Endothelial cell of umbilical vein (primary cell): ENCODE results near the gene SLC35B2. TPM values are rescaled to one million over a fixed set of nuclear protein-coding genes. Genes with fewer than 3 reads are reported as not detected.

Experiments
- BruUV-seq: library from RNA; stranded (reverse); fragments of 400-500 nt; replicated peaks from 2 replicates; lab custom pipeline; 2021; lab: Mats Ljungman, UMichigan
- CTCF ChIA-PET: fragments of 300-600, 350-600 bp; sonication (Branson Sonifier 250); formaldehyde crosslinking; loops from one replicate; lab custom pipeline; 2021; ENCODE audit warnings: antibody characterized with exemption, inconsistent platforms; lab: Charles Lee
- POLR2A ChIA-PET: fragments of 300-600, 350-600 bp; sonication (Branson Sonifier 250); formaldehyde crosslinking; loops from one replicate; lab custom pipeline; 2021; ENCODE audit warnings: antibody characterized with exemption, inconsistent platforms; lab: Charles Lee
- DNase-seq: peaks from one replicate; pipeline ENCODE4 v3.0.0-alpha.2; 2011; ENCODE audit warnings: low read depth, low spot score
- FAIRE-seq: peaks from 2 replicates; lab custom pipeline; 2011; peaks lifted over from hg19 to GRCh38; lab: Jason Lieb, UNC
- H2AFZ ChIP-seq: 2 replicates; pipeline ENCODE4 v1.6.0; 2012; ENCODE audit warnings: low read depth, low read length, control low read depth, inconsistent platforms
- H3K27ac ChIP-seq: 2 replicates; pipeline ENCODE4 v1.5.1; 2011; ENCODE audit warnings: low read depth, mild to moderate bottlenecking, control low read depth, low read length, moderate library complexity; ENCODE audit not compliant: insufficient read depth
- H3K27me3 ChIP-seq, 2 experiments: 2 replicates each; pipeline versions ENCODE4 v1.6.0 to v1.6.1; 2011; ENCODE audit warnings: low read length in 2 of 2, mixed read lengths in 1 of 2; ENCODE audit not compliant: control insufficient read depth in 2 of 2, insufficient read depth in 2 of 2
- H3K36me3 ChIP-seq, 2 experiments: 2 replicates in 1 of 2; 3 replicates in 1 of 2; pipeline ENCODE4 v1.5.1; 2011; ENCODE audit warnings: low read length in 2 of 2, mild to moderate bottlenecking in 1 of 2, moderate library complexity in 1 of 2; ENCODE audit not compliant: control insufficient read depth in 2 of 2, insufficient read depth in 2 of 2; ENCODE audit errors: extremely low read depth in 1 of 2
- H3K4me1 ChIP-seq: 3 replicates; pipeline ENCODE4 v1.5.1; 2011; ENCODE audit warnings: mild to moderate bottlenecking, low read length; ENCODE audit not compliant: control insufficient read depth, insufficient read depth; ENCODE audit errors: extremely low read depth
- H3K4me2 ChIP-seq: 2 replicates; pipeline ENCODE4 v1.6.1; 2011; ENCODE audit warnings: low read length, control low read depth, mixed read lengths; ENCODE audit not compliant: insufficient read depth
- H3K4me3 ChIP-seq, 3 experiments: fragments of 200-600 bp in 1 of 3; sonication (generic), shearing (Covaris generic) in 1 of 3; replicated peaks in 1 of 3; 2 replicates each; pipeline ENCODE4 v1.5.1; 2011 to 2016; ENCODE audit warnings: control low read depth in 3 of 3, low read length in 3 of 3, mild to moderate bottlenecking in 2 of 3, inconsistent platforms in 1 of 3, low read depth in 1 of 3, moderate library complexity in 1 of 3; ENCODE audit not compliant: insufficient read depth in 1 of 3
- H3K79me2 ChIP-seq: 2 replicates; pipeline ENCODE4 v1.6.0; 2012; ENCODE audit warnings: low read length, inconsistent platforms; ENCODE audit not compliant: control insufficient read depth, insufficient read depth
- H3K9ac ChIP-seq: replicated peaks from 2 replicates; pipeline ENCODE3; 2011; ENCODE audit warnings: low read length, control low read depth; ENCODE audit not compliant: insufficient read depth; ENCODE audit errors: extremely low read depth
- H3K9me1 ChIP-seq: replicated peaks from 3 replicates; pipeline ENCODE4 v1.6.0; 2011; ENCODE audit warnings: mild to moderate bottlenecking, low read length; ENCODE audit not compliant: control insufficient read depth, insufficient read depth; ENCODE audit errors: extremely low read depth
- H3K9me3 ChIP-seq: replicated peaks from 2 replicates; pipeline ENCODE4 v1.5.1; 2012; ENCODE audit warnings: low read length, inconsistent platforms; ENCODE audit not compliant: control insufficient read depth, insufficient read depth
- H4K20me1 ChIP-seq: replicated peaks from 2 replicates; pipeline ENCODE3; 2011; ENCODE audit warnings: mild to moderate bottlenecking, low read length; ENCODE audit not compliant: control insufficient read depth, insufficient read depth; ENCODE audit errors: extremely low read depth
- EZH2 ChIP-seq: IDR thresholded peaks from 2 replicates; pipeline ENCODE4 v1.6.1; 2012; ENCODE audit warnings: borderline replicate concordance, low read depth, mild to moderate bottlenecking, moderate library complexity, low read length, inconsistent platforms; ENCODE audit not compliant: severe bottlenecking
- FOS ChIP-seq: IDR thresholded peaks from 2 replicates; pipeline ENCODE4 v1.6.1; 2011; ENCODE audit warnings: mild to moderate bottlenecking, low read length, moderate library complexity, borderline replicate concordance; ENCODE audit not compliant: insufficient read depth
- GATA2 ChIP-seq: IDR thresholded peaks from 2 replicates; pipeline ENCODE4 v1.7.0; 2011; ENCODE audit warnings: low read depth, mild to moderate bottlenecking, moderate library complexity, mixed read lengths, low read length; ENCODE audit not compliant: insufficient read length, insufficient read depth
- JUN ChIP-seq: IDR thresholded peaks from 2 replicates; pipeline ENCODE4 v1.6.1; 2011; ENCODE audit warnings: borderline replicate concordance, low read depth; ENCODE audit not compliant: insufficient read length, insufficient read depth
- MYC ChIP-seq: IDR thresholded peaks from one replicate; pipeline ENCODE4 v1.6.1; 2011; ENCODE audit warnings: mild to moderate bottlenecking, low read depth, low read length
- POLR2A ChIP-seq: IDR thresholded peaks from 2 replicates; pipeline ENCODE4 v1.6.1; 2012; ENCODE audit warnings: low read depth, mild to moderate bottlenecking, control low read depth, low read length
- POLR2AphosphoS5 ChIP-seq: IDR thresholded peaks from 2 replicates; pipeline ENCODE4 v1.6.1; 2012; ENCODE audit warnings: low read depth, mild to moderate bottlenecking, control low read depth, low read length, moderate library complexity; ENCODE audit not compliant: insufficient read depth
- dilution Hi-C: fragments of 300-500 bp; cut with MboI; formaldehyde crosslinking; loops from one replicate; pipeline ENCODE4 v1.15.0; 2019; ENCODE audit warnings: low sequenced_read_pairs; ENCODE audit not compliant: extremely low pct_ligation_motif_present
- intact Hi-C: fragments of 100-400 bp; cut with micrococcal nuclease; formaldehyde crosslinking; loops from one replicate; pipeline ENCODE4 v1.10.0; 2022
- polyA plus RNA-seq, 4 experiments: library from polyadenylated mRNA; depleted of rRNA in 3 of 4; stranded (reverse) in 3 of 4; unstranded in 1 of 4; fragments of >200 nt; gene quantifications; 2 replicates each; pipeline versions ENCODE4 v1.2.1 to v1.2.3, GENCODE V29; 2011 to 2012; ENCODE audit warnings: missing spikeins in 1 of 4
- total RNA-seq: library from RNA; stranded (reverse); gene quantifications from 2 replicates; pipeline ENCODE4 v1.2.3, GENCODE V29; 2021
- TF ChIP-seq, protein P1 (sequence below), 2 donors: IDR thresholded peaks; 1 replicate in 1 of 2; 2 replicates in 1 of 2; pipeline ENCODE4 v1.5.1; 2011; ENCODE audit warnings: low read length in 2 of 2, mild to moderate bottlenecking in 2 of 2, moderate library complexity in 2 of 2, control low read depth in 1 of 2, inconsistent platforms in 1 of 2, low read depth in 1 of 2; ENCODE audit not compliant: insufficient read depth in 1 of 2; ENCODE audit errors: extremely low read depth in 1 of 2
- TF ChIP-seq, protein P2 (sequence below): IDR thresholded peaks from 2 replicates; pipeline ENCODE4 v1.6.1; 2011; ENCODE audit not compliant: insufficient read depth, insufficient read length

The SLC35B2 gene
- total and polyA plus RNA-seq, 2 donors (not counting 3 experiments of a cell fraction or from before 2014, with no cell fraction given), result 53.4 to 112 TPM

- no peaks in the 10 kb centered on the region for H4K20me1 ChIP-seq
- TF ChIP-seq, protein P1, sequence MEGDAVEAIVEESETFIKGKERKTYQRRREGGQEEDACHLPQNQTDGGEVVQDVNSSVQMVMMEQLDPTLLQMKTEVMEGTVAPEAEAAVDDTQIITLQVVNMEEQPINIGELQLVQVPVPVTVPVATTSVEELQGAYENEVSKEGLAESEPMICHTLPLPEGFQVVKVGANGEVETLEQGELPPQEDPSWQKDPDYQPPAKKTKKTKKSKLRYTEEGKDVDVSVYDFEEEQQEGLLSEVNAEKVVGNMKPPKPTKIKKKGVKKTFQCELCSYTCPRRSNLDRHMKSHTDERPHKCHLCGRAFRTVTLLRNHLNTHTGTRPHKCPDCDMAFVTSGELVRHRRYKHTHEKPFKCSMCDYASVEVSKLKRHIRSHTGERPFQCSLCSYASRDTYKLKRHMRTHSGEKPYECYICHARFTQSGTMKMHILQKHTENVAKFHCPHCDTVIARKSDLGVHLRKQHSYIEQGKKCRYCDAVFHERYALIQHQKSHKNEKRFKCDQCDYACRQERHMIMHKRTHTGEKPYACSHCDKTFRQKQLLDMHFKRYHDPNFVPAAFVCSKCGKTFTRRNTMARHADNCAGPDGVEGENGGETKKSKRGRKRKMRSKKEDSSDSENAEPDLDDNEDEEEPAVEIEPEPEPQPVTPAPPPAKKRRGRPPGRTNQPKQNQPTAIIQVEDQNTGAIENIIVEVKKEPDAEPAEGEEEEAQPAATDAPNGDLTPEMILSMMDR (IDR thresholded peaks at IDR 0.05; ENCODE audit: extremely low read depth in 1 of 2, insufficient read depth in 1 of 2, low read depth in 1 of 2, low read length in 2 of 2), result no peak
- TF ChIP-seq FOS, result no peak
- no peak for TF ChIP-seq JUN
- TF ChIP-seq POLR2AphosphoS5, result no peak
- TF ChIP-seq MYC, result no peak
- TF ChIP-seq POLR2A, result no peak
- TF ChIP-seq, protein P2, sequence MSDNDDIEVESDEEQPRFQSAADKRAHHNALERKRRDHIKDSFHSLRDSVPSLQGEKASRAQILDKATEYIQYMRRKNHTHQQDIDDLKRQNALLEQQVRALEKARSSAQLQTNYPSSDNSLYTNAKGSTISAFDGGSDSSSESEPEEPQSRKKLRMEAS, result no peak
- no peak for TF ChIP-seq EZH2
- no peak for TF ChIP-seq GATA2
- no peak for DNase-seq
- POLR2A ChIA-PET, result interaction anchor here (1.2 kb wide), 1 partner anchor 9 kb away, joined by 3 read pairs; no protein-coding TSS in a partner anchor
- H3K9me3 ChIP-seq, result no peaks in the 10 kb centered on the region
- H3K4me3 ChIP-seq, result no peak overlapping the region
- H3K27me3 ChIP-seq, result no peaks in the 10 kb centered on the region
- no peak overlapping the region for H3K27ac ChIP-seq
- BruUV-seq, result no TSS peak
- intact Hi-C loops, result no loop called here
- H3K36me3 ChIP-seq, result peaks cover 12 to 36% of the 10 kb centered on the region in 2 experiments
- peaks cover 33% of the 10 kb centered on the region for H3K4me1 ChIP-seq
- dilution Hi-C loops, result loop anchor here (10.0 kb wide), 1 partner anchor 125 kb away; no protein-coding TSS in a partner anchor
- no peak overlapping the region for H2AFZ ChIP-seq
- no peaks in the 10 kb centered on the region for H3K9me1 ChIP-seq
- FAIRE-seq, result no peak
- H3K9ac ChIP-seq, result no peak overlapping the region
- CTCF ChIA-PET, result interaction anchor here (1.5 to 2.2 kb wide), 2 partner anchors 13 to 57 kb away, joined by 4 to 11 read pairs; no protein-coding TSS in a partner anchor
- H3K4me2 ChIP-seq, result no peak overlapping the region
- peaks cover 51% of the 10 kb centered on the region for H3K79me2 ChIP-seq
Measured at GRCh38 chr6:44230034-44230675, 27.2 kb downstream of the SLC35B2 start.
